Testis (tissue), 2 donors: ENCODE results near the gene ITCH.

ENCODE experiments used
- POLR2A ChIP-seq: fragments of 450-650 bp; IDR thresholded peaks from one replicate; pipeline ENCODE4 v1.6.1; 2017; ENCODE audit warnings: antibody characterized with exemption, mild to moderate bottlenecking, moderate library complexity
- TF ChIP-seq, protein P1 (sequence below), 3 experiments: fragments of 450-650 bp in 2 of 3; fragments of 200-600 bp in 1 of 3; sonication (generic) in 1 of 3; IDR thresholded peaks; one replicate each; pipeline ENCODE4 v1.5.1; 2016 to 2019; ENCODE audit warnings: antibody characterized with exemption in 3 of 3, mild to moderate bottlenecking in 2 of 3, moderate library complexity in 1 of 3

GRCh38 chr20:34402461-34402860 lies 39.4 kb downstream of the ITCH start:
- TF ChIP-seq, protein P1, sequence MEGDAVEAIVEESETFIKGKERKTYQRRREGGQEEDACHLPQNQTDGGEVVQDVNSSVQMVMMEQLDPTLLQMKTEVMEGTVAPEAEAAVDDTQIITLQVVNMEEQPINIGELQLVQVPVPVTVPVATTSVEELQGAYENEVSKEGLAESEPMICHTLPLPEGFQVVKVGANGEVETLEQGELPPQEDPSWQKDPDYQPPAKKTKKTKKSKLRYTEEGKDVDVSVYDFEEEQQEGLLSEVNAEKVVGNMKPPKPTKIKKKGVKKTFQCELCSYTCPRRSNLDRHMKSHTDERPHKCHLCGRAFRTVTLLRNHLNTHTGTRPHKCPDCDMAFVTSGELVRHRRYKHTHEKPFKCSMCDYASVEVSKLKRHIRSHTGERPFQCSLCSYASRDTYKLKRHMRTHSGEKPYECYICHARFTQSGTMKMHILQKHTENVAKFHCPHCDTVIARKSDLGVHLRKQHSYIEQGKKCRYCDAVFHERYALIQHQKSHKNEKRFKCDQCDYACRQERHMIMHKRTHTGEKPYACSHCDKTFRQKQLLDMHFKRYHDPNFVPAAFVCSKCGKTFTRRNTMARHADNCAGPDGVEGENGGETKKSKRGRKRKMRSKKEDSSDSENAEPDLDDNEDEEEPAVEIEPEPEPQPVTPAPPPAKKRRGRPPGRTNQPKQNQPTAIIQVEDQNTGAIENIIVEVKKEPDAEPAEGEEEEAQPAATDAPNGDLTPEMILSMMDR (IDR thresholded peaks at IDR 0.05) = no peak
- TF ChIP-seq POLR2A = no peak
